Stimulated activated CD4-positive, alpha-beta T cell treated with anti-CD3 and anti-CD28 coated beads, Interleukin-4, amount 100 ng/mL, for 1 hour (primary cell): Measurements from ENCODE around the gene NR2F2.
"Not testable (repeated sequence)": the region's sequence is repeated elsewhere in the genome, so short reads cannot be mapped to it uniquely, and the experiment has no call there.

Experiments
- DNase-seq: peaks from one replicate; pipeline ENCODE4 v3.0.0-alpha.2; 2020

The NR2F2 gene

DNA sequence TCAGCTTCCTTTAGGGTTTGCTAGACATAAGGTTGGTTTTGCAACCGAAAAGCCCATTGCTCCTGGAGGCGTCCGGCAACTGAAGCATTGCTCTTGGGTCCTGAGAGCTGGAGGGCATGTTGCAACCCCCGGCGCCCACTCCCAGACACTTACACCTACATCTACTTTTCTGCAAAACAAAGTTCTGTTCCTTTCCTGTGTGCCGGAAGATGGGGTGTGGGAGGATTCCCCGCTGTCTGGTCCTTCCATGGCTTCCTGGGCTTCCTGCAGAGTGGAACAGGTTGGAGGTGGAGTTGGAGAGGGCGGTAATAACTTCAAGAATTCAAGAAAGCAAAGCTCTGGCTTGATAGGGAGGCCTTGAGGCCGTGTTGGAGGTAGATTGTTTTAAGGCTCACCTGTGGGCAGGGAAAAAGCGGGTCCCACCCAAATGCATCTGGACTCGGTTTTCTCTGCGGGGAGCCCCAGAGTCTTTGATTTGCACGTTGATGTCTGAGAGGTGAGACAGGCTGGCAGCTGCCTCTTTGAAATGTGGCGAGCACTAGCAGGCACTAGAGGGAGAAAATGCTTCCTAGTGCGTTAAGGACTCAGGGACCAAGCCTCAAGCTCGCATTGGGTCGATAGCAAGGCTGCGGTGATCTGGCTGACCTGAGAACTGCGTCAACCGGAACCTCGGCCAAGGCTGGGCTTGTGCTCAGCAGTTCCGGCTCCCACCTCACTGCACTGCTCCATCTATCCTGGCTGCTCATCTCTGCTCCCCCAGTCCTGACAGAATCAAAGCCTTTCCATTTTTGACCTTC lies 39.5 kb downstream of the NR2F2 start:
- DNase-seq, result no peak

- no peak for DNase-seq
Measured at GRCh38 chr15:96372554-96372953, 42.1 kb downstream of the NR2F2 start.

DNA sequence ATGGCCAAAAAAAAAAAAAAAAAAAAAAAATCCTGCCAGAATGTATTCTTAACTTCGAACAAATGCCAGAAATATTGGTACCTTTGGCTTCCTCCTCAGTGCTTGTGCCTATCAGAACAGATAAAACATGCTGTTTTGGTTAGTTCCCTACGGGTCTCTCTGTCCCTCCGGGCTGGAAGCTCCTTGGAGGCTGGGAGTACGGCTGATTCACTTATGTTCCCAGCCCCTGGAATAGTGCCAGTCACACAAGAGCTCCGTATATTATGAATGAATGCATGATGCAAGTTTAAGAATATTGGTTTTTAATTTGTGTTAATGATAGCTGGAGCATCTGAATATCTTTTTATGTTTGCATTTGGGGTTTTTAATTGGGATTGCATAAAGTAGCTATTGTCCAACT lies 44.0 kb downstream of the NR2F2 start:
- no peak for DNase-seq

GRCh38 chr15:96379592-96379991 lies 49.1 kb downstream of the NR2F2 start:
- DNase-seq, result not testable (repeated sequence)

DNA sequence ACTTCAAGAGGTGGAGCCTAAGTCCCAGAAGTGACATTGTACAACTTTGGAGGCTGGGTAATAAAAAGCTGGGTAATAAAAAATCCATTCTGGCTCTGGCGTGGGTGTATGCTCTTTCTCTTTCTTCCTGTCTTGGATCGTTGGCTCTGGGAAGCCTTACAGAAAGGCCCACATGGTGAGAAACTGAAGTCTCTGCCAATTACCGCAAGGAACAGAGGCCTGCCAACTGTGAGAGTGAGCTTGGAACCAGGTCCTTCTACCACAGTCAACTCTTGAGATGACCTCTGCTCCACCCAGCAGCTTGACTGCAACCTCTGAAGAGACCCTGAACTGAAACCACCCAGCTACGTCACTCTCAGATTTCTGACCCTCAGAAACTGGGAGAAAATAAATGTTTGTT lies 51.0 kb downstream of the NR2F2 start:
- DNase-seq, result no peak

- DNase-seq, result no peak
Measured at GRCh38 chr15:96385195-96385594, 54.7 kb downstream of the NR2F2 start.

DNA sequence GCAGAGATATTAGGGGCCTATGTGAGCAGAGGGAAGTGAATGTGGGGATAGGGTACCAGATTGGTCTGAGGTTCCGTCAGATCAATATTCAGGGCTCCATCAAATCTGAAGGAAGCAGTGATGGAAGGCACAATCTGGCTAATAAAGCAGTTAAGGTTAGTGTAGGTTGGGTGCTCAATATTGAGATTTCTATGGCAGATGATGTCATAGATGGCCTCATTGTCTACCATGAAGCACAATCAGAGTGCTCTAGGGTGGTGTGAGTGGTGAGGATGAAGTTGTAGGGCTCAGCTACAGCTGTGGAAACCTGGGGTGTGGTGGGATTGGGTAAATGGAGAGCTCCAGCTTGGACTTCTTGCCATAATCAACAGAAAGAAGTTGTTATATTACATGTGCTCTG lies 58.2 kb downstream of the NR2F2 start:
- no peak for DNase-seq
